Choroid plexus epithelial cell (primary cell): Measurements from ENCODE around the gene NTRK1.
A peak's percentile ranks its signal among the peaks of the same experiment; 100 is the strongest.

Source experiments
- DNase-seq: peaks from one replicate; pipeline ENCODE4 v3.0.0-alpha.2; 2010; ENCODE audit warnings: low read depth
- H3K4me3 ChIP-seq: 2 replicates; pipeline ENCODE4 v1.5.1; 2011; ENCODE audit warnings: low read depth, mild to moderate bottlenecking, control low read depth, low read length, moderate library complexity
- CTCF ChIP-seq: conservative IDR thresholded peaks from 2 replicates; pipeline ENCODE4 v1.5.1; 2011; ENCODE audit warnings: low read depth, mild to moderate bottlenecking, control low read depth, inconsistent platforms, low read length, moderate library complexity

Gene NTRK1

GRCh38 chr1:156900896-156901589 lies 40.4 kb downstream of the NTRK1 start:
- no peak overlapping the region for H3K4me3 ChIP-seq
- no peak for DNase-seq
- TF ChIP-seq CTCF = no peak

GRCh38 chr1:156901590-156901900 lies 40.9 kb downstream of the NTRK1 start:
- no peak for TF ChIP-seq CTCF
- H3K4me3 ChIP-seq = no peak overlapping the region
- DNase-seq = no peak

- TF ChIP-seq CTCF = no peak
- peak; percentile 23 for DNase-seq
- H3K4me3 ChIP-seq = no peak overlapping the region
These were observed 41.6 kb downstream of the NTRK1 start for GRCh38 chr1:156901966-156902915.

- no peak for TF ChIP-seq CTCF
- no peak overlapping the region for H3K4me3 ChIP-seq
- DNase-seq = no peak
These were observed 42.8 kb downstream of the NTRK1 start for GRCh38 chr1:156903328-156904091.

- no peak overlapping the region for H3K4me3 ChIP-seq
- DNase-seq = no peak
- TF ChIP-seq CTCF = no peak
These were observed 43.7 kb downstream of the NTRK1 start for GRCh38 chr1:156904187-156904959.

GRCh38 chr1:156905176-156905575 lies 44.5 kb downstream of the NTRK1 start:
- no peak overlapping the region for H3K4me3 ChIP-seq
- DNase-seq = no peak
- no peak for TF ChIP-seq CTCF
